Erythroblast (primary cell): ENCODE results near the gene PCED1B.

Experiments
- GATA1 ChIP-seq: IDR thresholded peaks from 2 replicates; pipeline ENCODE4 v1.6.1; 2011; ENCODE audit warnings: low read depth, mild to moderate bottlenecking, control low read depth, low read length, moderate library complexity
- POLR2A ChIP-seq: IDR thresholded peaks from 2 replicates; pipeline ENCODE4 v1.6.1; 2011; ENCODE audit warnings: mild to moderate bottlenecking, low read length

GRCh38 chr12:47281667-47282171 is 202.3 kb downstream of the PCED1B start:
- TF ChIP-seq POLR2A (no peak), GATA1 (no peak)
